HG02588 (cell line): ENCODE measurements around the gene SPEF2.

Experiments used
- ATAC-seq: cut with Tn5 transposase; IDR thresholded peaks from one replicate; pipeline ENCODE4 v1.9.1; 2021; ENCODE audit warnings: mild to moderate bottlenecking, moderate library complexity; ENCODE audit not compliant: unreplicated experiment

SPEF2 gene, protein sequence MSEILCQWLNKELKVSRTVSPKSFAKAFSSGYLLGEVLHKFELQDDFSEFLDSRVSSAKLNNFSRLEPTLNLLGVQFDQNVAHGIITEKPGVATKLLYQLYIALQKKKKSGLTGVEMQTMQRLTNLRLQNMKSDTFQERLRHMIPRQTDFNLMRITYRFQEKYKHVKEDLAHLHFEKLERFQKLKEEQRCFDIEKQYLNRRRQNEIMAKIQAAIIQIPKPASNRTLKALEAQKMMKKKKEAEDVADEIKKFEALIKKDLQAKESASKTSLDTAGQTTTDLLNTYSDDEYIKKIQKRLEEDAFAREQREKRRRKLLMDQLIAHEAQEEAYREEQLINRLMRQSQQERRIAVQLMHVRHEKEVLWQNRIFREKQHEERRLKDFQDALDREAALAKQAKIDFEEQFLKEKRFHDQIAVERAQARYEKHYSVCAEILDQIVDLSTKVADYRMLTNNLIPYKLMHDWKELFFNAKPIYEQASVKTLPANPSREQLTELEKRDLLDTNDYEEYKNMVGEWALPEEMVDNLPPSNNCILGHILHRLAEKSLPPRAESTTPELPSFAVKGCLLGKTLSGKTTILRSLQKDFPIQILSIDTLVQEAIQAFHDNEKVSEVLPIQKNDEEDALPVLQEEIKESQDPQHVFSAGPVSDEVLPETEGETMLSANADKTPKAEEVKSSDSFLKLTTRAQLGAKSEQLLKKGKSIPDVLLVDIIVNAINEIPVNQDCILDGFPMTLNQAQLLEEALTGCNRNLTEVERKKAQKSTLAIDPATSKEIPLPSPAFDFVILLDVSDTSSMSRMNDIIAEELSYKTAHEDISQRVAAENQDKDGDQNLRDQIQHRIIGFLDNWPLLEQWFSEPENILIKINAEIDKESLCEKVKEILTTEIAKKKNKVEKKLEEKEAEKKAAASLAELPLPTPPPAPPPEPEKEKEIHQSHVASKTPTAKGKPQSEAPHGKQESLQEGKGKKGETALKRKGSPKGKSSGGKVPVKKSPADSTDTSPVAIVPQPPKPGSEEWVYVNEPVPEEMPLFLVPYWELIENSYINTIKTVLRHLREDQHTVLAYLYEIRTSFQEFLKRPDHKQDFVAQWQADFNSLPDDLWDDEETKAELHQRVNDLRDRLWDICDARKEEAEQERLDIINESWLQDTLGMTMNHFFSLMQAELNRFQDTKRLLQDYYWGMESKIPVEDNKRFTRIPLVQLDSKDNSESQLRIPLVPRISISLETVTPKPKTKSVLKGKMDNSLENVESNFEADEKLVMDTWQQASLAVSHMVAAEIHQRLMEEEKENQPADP (N-terminal part only)

DNA sequence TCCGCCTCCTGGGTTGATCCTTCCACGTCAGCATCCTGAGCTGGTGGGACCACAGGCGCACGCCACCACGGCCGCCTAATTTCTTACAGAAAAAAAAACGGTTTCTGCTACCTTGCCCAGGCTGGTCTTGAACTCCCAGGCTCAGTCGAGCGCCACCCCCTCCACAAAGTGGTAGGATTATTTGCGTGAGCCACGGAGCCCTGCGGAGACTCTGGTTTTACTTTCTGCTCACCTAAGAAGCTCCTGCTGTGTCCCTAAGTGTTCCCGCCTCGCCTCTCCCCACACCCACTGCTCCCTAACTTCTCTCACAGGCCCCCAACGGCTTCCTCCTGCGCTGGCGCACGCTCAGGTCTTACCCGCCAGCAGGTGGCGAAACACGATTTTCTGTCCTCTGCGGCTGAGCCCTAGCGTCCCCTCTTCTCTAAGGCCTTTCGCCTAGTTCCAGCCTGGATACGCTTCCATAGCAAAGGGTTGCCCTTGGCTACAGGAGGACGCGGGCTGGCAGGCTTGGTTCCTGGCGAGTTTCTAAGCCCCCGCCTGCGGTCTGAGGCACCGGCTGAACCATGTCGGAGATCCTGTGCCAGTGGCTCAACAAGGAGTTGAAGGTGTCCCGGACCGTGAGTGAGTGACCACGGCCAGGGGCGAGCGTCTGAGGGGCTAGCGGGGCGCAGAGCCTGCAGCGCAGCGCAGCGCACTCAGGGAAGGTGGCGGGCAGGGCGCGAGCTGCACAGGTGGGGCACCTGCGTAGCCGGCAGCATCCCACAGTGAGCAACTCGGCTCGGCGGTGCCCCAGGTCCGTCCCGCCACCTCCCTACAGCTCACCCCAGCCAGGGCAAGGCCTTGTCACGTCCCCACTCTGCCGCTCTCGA lies at the start of gene SPEF2:
TSS of gene SPEF2 (plus strand) at position 429 of the 869 bp plus-strand sequence. CDS start at position 564, 135 bp downstream.
- ATAC-seq: peak; percentile 87

DNA sequence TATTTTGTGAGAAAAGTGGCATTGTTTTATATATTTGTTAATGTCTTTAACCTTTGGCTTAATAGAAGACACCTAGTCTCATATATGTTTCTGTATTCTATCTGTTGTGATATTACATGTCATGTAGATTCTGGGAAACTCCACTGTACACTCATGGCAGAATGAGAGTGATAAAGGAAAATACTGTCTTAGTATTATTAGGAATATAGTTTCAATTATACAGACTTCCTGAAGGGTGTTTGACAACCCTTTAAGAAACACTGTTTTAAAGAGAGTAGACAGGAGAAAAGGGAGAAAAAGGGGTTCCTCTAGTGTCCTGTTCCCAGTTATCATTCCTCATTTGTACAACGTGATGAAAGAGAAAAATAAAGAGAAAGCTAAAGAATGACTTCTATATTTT lies 42.1 kb upstream of the SPEF2 start:
- no peak for ATAC-seq

GRCh38 chr5:35587419-35587818 lies 30.2 kb upstream of the SPEF2 start:
- ATAC-seq: no peak

DNA sequence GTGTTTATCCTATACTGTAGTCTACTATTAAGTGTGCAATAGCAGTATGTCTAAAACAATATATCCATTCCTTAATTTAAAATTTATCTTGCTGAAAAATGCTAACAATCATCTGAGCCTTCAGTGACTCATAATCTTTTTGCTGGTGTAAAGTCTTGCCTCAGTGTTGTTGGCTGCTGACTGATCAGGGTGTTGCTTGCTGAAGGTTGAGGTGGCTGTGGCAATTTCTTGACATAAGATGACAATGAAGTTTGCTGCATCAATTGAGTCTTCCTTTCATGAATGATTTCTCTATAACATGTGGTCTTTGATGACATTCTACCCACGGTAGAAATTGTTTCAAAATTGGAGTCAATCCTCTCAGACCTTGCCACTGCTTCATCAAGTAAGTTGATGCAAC lies 24.3 kb upstream of the SPEF2 start:
- no peak for ATAC-seq

- no peak for ATAC-seq
Observed at GRCh38 chr5:35598707-35599370, 18.8 kb upstream of the SPEF2 start.

DNA sequence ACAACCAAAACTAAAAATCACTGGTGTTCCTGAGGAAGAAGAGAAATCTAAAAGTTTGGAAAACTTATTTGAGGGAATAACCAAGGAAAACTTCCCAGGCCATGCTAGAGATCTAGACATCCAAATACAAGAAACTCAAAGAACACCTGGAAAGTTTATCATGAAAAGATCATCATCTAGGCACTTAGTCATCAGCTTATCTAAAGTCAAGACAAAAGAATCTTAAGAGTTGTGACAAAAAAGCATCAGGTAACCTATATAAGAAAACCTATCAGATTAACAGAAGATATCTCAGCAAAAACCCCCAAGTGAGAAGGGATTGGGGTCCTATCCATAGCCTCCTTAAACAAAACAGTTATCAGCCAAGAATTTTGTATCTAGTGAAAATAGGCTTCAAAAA lies 17.1 kb upstream of the SPEF2 start:
- ATAC-seq: no peak

DNA sequence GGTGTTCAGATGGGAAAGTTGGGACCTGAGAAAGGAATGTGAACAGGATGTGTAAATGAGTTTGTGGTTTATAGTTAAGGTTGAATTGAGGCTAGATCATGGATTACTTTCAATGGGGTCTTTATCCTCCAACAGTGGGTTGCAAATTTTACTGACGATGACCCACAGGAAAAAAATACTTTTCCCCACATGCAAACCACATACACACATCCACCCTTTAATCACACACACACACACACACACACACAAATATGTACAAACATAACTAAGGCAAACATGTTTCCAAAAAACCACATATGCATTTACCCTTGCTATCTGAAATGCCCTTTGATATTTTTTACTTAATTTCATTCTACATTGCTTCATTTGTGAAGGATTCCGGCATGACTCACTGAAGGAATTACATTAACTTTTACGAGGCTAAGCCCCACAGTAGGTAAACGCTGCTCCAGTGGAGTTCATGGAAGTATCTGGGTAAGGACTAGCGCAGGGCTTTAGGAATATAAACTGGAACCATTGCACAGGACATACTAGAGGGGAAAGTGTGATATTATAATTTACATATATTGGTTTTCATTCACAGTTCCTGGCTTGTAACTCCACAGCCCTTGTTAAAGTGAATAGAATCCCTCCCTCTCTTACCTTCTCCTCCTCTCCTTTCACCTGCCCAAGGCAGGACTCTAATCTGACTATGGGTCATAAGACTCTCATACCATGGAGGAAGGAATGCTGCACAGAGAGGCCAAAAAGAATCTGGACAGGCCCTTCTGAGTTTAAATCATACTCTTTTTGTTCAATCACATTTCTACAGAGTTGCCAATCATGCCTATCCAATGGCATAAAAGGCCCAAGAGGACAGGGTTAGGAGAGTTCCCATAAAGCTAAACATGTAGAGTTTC lies 8.5 kb upstream of the SPEF2 start:
- ATAC-seq: no peak

- ATAC-seq: no peak
Observed at GRCh38 chr5:35617060-35617434, 616 bp upstream of the SPEF2 start.

DNA sequence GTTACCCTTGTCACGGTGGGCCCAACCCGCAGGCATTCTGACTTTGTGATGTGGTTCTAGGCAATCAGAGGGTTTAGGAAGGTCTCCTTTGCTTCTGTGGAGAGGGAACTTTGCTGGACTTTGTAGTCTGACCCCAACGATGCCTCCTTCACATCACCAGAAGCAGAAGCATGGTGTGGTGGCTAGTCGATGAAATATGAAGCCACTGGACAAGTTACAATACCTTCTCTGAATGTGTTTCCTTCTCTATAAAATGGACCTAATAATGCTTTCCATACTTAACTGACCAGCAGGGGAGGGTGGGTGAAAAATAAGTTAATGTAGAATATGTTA lies 607 bp downstream of the SPEF2 start:
- no peak for ATAC-seq

DNA sequence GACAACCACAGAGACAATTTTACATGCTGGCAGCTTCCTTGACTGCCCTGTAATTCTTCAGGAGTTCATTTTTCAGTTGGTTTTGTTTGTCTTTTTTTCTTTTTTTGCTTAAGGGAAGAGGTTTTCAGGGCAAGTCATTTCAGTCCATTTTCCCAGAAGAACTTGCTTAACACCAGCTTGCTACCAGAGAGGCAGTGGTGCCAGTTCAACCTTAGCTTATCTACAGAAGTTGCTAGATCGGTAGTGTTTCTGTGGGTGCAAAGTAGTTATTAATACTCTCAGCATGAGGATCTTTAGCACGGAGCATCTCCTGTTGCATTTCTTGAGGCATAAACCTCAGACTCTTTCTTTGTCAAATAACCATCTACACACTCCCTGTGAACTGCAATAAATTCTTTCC lies 1.1 kb downstream of the SPEF2 start:
- no peak for ATAC-seq

DNA sequence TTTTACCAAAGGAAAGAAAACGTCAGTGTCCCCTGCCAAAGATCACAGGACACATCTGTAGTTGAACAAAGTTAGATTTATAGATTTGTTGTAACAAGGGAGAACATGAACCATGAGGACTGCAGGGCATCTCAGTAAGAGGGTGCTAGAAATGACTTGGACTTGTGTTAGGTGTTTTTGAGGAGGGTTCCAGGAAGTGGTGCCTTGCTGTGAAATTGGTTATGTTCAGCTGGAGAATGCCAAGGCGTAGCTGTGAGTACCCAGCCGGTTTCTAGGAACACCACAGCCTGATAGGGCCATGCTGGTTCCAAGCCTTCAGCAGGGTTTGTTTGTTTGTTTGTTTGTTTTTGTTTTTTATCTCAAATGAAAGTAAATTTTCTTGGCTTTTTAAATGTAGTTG lies 5.3 kb downstream of the SPEF2 start:
- no peak for ATAC-seq

DNA sequence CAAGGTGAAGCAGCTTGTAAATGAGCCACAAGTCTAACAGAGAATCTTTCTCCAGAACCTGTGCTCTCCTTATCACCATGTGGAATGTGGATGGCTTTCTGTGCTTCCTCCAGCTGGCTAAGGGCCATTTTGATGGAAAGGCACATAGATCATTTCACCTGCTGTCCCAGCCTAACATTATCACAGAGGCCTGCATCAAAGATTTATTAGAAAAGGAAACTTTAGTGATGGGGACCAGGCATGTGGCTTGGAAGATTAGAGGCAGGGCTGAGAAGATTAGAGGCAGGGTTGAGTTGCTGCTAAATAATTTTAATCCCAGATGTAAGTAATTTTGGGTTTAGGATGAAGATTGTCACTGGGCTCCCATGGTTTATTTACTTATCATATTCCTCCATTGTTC lies 6.3 kb downstream of the SPEF2 start:
- no peak for ATAC-seq

- ATAC-seq: no peak
Observed at GRCh38 chr5:35626108-35626507, 8.4 kb downstream of the SPEF2 start.

DNA sequence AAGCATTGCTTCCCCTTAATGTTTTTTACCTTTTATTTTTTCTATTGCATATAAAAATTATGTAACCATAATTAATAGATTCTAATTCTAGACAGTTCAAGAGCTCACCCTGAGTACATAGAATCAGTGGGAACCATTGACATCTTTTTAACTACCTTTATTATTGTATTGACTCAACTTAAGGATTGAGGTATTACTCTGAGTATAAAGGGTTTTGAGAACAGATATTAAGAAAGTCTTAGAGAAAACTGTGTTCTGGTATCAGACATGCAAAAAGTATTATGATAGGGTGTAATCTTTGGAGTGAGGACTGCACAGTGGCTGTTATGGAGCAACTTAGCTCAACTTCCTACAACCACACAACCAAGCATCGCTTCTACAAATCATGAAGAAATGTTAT lies 8.9 kb downstream of the SPEF2 start:
- no peak for ATAC-seq

DNA sequence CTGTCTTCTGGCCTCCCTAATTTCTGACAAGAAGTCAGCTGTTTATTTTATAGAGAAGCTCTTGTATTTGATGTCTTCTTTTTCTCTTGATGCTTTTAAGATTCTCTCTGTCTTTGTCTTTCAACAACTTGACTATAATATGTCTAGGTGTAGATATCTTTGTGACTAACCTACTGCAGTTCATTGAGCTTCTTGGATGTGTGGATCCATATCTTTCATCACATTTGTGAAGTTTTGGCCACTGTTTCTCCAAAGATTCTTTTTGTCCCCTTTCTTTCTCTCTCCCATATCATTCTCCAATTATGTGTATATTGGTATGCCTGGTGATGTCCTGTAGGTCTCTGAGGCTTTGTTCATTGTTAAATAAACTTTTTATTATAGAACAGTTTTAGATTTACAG lies 16.7 kb downstream of the SPEF2 start:
- no peak for ATAC-seq

DNA sequence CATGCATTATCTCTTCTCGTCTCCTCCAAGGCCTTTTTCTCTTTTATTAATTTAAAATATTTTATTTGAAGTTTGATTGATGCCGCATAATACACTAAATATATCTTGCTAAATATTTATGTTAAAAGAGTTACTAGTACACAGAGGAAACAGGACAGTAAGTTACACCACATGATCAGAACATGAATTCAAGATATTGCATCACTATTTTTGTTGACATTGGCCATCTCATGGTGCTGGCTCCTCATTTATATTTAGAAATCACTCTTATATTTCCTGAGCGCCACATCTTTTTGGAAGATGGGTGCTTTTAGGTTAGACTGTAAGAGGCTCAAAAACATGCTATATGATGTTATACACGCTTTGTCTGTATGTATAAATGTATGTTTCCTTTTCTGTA lies 23.0 kb downstream of the SPEF2 start:
- ATAC-seq: no peak

DNA sequence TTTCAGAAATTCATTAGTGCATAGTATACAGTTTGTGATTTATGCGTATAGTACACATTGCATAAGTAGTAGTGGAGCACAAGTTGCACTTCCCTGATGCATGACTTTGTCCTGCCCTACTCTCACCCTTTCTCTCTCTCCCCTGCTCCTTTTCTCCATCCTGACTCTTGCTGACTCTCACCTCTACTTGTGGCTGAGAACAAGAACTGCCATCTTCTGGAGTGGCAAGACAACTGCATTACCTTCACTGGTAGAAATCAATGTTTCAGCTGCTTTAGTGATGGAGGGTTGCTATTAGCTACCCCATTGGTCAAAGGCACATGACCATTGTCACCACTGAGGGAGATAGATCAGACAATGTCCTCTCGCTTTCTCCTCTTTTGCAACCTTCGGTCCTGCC lies 26.9 kb downstream of the SPEF2 start:
- no peak for ATAC-seq

- ATAC-seq: no peak
Observed at GRCh38 chr5:35647128-35647527, 29.5 kb downstream of the SPEF2 start.

GRCh38 chr5:35647712-35648111 lies 30.0 kb downstream of the SPEF2 start:
- no peak for ATAC-seq
